Measurements from ENCODE around the gene CGB8. TPM values are rescaled to one million over a fixed set of nuclear protein-coding genes. Genes with fewer than 3 reads are reported as not detected.

The CGB8 gene
- total and polyA plus RNA-seq, 10 of the 15 experiments (the other 5 are each of a cell fraction or from before 2014, with no cell fraction given) = not detected

DNA sequence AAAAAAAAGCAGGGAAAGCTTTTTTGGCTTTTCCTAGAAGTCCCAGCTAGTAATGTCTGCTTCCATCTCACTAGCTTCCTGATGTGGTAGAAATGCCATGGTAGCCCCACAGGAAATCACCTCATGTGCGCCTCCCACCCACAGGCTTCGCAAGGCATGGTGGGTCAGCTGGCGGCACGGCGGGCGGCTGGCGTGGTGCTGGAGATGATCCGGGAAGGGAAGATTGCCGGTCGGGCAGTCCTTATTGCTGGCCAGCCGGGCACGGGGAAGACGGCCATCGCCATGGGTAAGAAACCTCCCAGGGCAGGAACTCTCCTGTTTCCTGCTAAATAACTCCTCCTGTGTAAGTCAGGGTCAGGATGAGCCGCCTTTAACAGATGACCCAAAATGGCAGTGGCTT is 44.8 kb downstream of the CGB8 start:
- no peaks in the 10 kb centered on the region for H4K20me1 ChIP-seq (ENCODE audit: control insufficient read depth, insufficient read depth)
- SMC1A ChIA-PET (ENCODE audit: uncharacterized antibody, unreplicated experiment) = interaction anchor here (0.6 to 1.0 kb wide), 2 partner anchors 11 to 484 kb away, joined by 4 read pairs; partner anchors contain the start of genes GYS1 and RUVBL2
- no peak overlapping the region for H3K27ac ChIP-seq (ENCODE audit: control insufficient read depth, insufficient read depth)
- no peak for DNase-seq (ENCODE audit: low read depth, low spot score)
- RAD21 ChIA-PET (ENCODE audit: unreplicated experiment) = no interaction called here
- intact Hi-C loops (cut with micrococcal nuclease; ENCODE audit: unreplicated experiment) = no loop called here
- TF ChIP-seq SMAD1 (IDR thresholded peaks at IDR 0.05; ENCODE audit: low read depth, partially characterized antibody) (no peak), NFYA (IDR thresholded peaks at IDR 0.05; ENCODE audit: borderline replicate concordance, low read depth, low read length) (no peak), BACH1 (IDR thresholded peaks at IDR 0.05; ENCODE audit: borderline replicate concordance) (no peak), SMARCA5 (IDR thresholded peaks at IDR 0.05) (no peak), TAF1 (IDR thresholded peaks at IDR 0.05; ENCODE audit: borderline replicate concordance, low read depth, low read length) (no peak), SREBF2 (IDR thresholded peaks at IDR 0.05; ENCODE audit: low read length) (no peak), KLF5 (IDR thresholded peaks at IDR 0.05; ENCODE audit: partially characterized antibody) (no peak), YBX1 (IDR thresholded peaks at IDR 0.05) (no peak), RB1 (IDR thresholded peaks at IDR 0.05; ENCODE audit: borderline replicate concordance) (no peak), JUND (IDR thresholded peaks at IDR 0.05; ENCODE audit: low read depth, low read length) (no peak), TBL1XR1 (IDR thresholded peaks at IDR 0.05; ENCODE audit: low read depth, low read length) (no peak), RUNX3 (IDR thresholded peaks at IDR 0.05; ENCODE audit: low read length) (no peak), RELA (IDR thresholded peaks at IDR 0.05; ENCODE audit: borderline replicate concordance, partially characterized antibody) (no peak), TARDBP (IDR thresholded peaks at IDR 0.05; ENCODE audit: borderline replicate concordance) (no peak), HDAC6 (IDR thresholded peaks at IDR 0.05; ENCODE audit: unreplicated experiment) (no peak)
- TF ChIP-seq, protein P1, sequence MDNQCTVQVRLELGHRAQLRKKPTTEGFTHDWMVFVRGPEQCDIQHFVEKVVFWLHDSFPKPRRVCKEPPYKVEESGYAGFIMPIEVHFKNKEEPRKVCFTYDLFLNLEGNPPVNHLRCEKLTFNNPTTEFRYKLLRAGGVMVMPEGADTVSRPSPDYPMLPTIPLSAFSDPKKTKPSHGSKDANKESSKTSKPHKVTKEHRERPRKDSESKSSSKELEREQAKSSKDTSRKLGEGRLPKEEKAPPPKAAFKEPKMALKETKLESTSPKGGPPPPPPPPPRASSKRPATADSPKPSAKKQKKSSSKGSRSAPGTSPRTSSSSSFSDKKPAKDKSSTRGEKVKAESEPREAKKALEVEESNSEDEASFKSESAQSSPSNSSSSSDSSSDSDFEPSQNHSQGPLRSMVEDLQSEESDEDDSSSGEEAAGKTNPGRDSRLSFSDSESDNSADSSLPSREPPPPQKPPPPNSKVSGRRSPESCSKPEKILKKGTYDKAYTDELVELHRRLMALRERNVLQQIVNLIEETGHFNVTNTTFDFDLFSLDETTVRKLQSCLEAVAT (IDR thresholded peaks at IDR 0.05) = no peak
- no peaks in the 10 kb centered on the region for H3K27me3 ChIP-seq (replicated peaks in 1 of 2; ENCODE audit: control insufficient read depth in 2 of 2, insufficient read depth in 2 of 2, low read length in 1 of 2)
- over 99% methylated on average over 15 of the region's 15 CpGs for WGBS (ENCODE audit: insufficient coverage, insufficient replicate concordance, low lambda C conversion rate, missing lambda C conversion rate)
- H2AFZ ChIP-seq (ENCODE audit: control insufficient read depth, low read depth, low read length) = no peak overlapping the region
- no peak for ATAC-seq
- no peaks in the 10 kb centered on the region for H3K9me3 ChIP-seq (replicated peaks; ENCODE audit: control insufficient read depth, insufficient read depth, low read length)
- in situ Hi-C loops (cut with MboI) = no loop called here
- no peak overlapping the region for H3K9ac ChIP-seq (ENCODE audit: control insufficient read depth, insufficient read depth, low read length)
- no peak overlapping the region for H3K4me3 ChIP-seq
- no peaks in the 10 kb centered on the region for H3K4me1 ChIP-seq (ENCODE audit: control insufficient read depth, insufficient read depth, low read length)
- no peak for FAIRE-seq
- POLR2A ChIA-PET = interaction anchor here (0.6 to 1.1 kb wide), 5 partner anchors 11 to 140 kb away, joined by 3 to 7 read pairs (median 3); partner anchors contain the start of genes GYS1 and RUVBL2
- CTCF ChIA-PET = interaction anchor here (0.6 to 0.8 kb wide), 3 partner anchors 9 to 215 kb away, joined by 3 read pairs; no protein-coding TSS in a partner anchor
- BruUV-seq (replicated peaks) = no TSS peak
- H3K79me2 ChIP-seq (ENCODE audit: control insufficient read depth, insufficient read depth, low read length) = no peaks in the 10 kb centered on the region; the same call in 1 of the 2 replicates
- no peak overlapping the region for H3K4me2 ChIP-seq (ENCODE audit: control insufficient read depth, insufficient read depth)
- H3K36me3 ChIP-seq (ENCODE audit: control insufficient read depth in 2 of 2, insufficient read depth in 2 of 2, low read length in 1 of 2) = peaks cover 13 to 16% of the 10 kb centered on the region in 2 experiments

Data from GM12878 (cell line).